ENCODE measurements around the gene TAPBP.
"Not testable (repeated sequence)": the region's sequence is repeated elsewhere in the genome, so short reads cannot be mapped to it uniquely, and the experiment has no call there.

TAPBP gene

GRCh38 chr6:33273924-33274902, 39.7 kb downstream of the TAPBP start:
- Histone ChIP-seq H3K36me3 (ENCODE audit: control insufficient read depth, insufficient read depth, low read length) (peaks cover 61% of the 10 kb centered on the region), H3K27ac (ENCODE audit: low read depth, low read length) (peak overlapping the region; percentile 21; the same call in 1 of the 2 replicates), H3K4me3 (ENCODE audit: low read depth, low read length) (peak overlapping the region; percentile 88), H3K9ac (ENCODE audit: low read length) (peak overlapping the region; percentile 93), H3K4me1 (ENCODE audit: control insufficient read depth, insufficient read depth, low read length) (peaks cover 14% of the 10 kb centered on the region; the same call in 1 of the 2 replicates), H3K27me3 (ENCODE audit: control insufficient read depth, insufficient read depth, low read length) (no peaks in the 10 kb centered on the region), H3K9me3 (ENCODE audit: control insufficient read depth, insufficient read depth, low read depth, low read length) (no peaks in the 10 kb centered on the region)

DNA sequence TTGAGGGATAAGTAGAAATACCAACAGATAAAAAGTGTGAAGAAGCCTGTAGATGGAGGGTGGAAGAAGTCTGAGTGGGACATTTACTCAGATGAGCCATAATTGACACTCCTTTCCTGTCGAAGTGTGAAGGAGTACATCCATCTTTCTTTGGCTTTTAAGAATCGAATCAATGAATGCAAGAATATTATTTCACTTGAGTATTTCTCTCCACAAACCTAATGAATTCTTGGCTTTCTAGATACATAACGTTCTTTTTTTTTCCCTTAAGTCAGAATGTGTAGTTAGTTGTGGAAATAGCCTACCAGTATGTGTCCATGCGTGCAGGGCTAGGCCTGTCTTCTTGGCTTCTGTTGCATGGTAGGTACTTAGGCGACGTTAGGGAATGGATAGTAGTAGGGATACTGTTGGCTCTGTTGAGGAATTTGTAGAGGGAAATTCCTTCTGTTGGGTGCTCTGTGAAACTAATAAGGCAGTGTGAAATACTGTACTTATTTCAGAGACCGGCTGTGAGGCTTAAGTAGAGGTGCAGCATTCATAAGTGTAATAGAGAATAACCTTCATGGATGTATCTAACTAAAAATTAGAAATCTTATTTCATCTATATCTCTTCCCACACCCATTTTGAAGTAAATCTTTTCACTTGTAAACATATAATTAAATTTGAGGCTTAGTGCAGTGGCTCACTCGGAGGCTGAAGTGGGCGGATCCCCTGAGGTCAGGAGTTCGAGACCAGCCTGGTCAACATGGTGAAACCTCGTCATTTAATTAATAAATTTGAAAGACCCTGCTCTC, 40.6 kb downstream of the TAPBP start:
- Histone ChIP-seq H3K36me3 (ENCODE audit: control insufficient read depth, insufficient read depth, low read length) (peaks cover 60% of the 10 kb centered on the region), H3K9me3 (ENCODE audit: control insufficient read depth, insufficient read depth, low read depth, low read length) (no peaks in the 10 kb centered on the region), H3K27me3 (ENCODE audit: control insufficient read depth, insufficient read depth, low read length) (no peaks in the 10 kb centered on the region), H3K9ac (ENCODE audit: low read length) (peak overlapping the region; percentile 93), H3K4me3 (ENCODE audit: low read depth, low read length) (peak overlapping the region; percentile 88), H3K4me1 (ENCODE audit: control insufficient read depth, insufficient read depth, low read length) (peaks cover 14% of the 10 kb centered on the region; the same call in 1 of the 2 replicates), H3K27ac (ENCODE audit: low read depth, low read length) (peak overlapping the region; percentile 85)

DNA sequence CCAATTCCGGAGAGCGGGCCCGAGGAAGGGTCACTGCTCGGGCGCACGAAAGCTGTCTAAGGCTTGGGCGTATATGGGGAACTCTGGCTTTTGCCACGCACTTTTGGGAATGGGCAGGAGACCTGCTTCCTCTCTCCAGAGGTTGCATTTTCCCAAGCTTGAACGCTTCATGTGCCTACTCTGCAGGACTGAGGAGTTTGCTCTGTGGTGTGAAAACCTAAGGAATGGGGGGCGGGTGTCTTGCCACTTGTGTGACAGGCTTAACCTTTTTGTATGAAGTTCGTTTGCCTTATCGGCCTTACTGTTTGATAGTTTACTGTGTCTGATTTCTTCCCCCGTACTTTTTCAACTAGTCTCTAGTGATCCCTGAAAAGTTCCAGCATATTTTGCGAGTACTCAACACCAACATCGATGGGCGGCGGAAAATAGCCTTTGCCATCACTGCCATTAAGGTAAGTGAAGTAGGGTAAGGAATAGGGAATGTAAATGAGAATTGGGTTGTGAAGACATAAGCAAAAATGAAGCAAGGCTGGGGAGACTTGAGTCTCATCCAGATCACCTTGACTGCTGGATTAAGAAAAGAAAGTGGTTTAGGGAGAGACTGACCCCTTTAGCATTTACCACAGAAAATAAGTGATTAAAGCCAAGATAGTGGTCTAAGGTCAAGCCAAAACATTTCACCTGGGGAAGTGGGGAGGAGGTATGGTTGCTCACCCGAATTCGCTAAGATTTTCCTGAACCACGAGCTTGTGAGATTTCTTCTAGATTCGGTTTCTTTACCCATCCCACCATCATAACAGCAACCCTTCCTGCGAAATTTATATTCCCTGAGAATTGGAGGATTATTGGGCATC, 41.4 kb downstream of the TAPBP start:
- peaks cover 11% of the 10 kb centered on the region; the same call in 1 of the 2 replicates for H3K4me1 ChIP-seq (ENCODE audit: control insufficient read depth, insufficient read depth, low read length)
- no peaks in the 10 kb centered on the region for H3K27me3 ChIP-seq (ENCODE audit: control insufficient read depth, insufficient read depth, low read length)
- no peaks in the 10 kb centered on the region for H3K9me3 ChIP-seq (ENCODE audit: control insufficient read depth, insufficient read depth, low read depth, low read length)
- peak overlapping the region; percentile 93 for H3K9ac ChIP-seq (ENCODE audit: low read length)
- peak overlapping the region; percentile 88 for H3K4me3 ChIP-seq (ENCODE audit: low read depth, low read length)
- peak overlapping the region; percentile 85 for H3K27ac ChIP-seq (ENCODE audit: low read depth, low read length)
- H3K36me3 ChIP-seq (ENCODE audit: control insufficient read depth, insufficient read depth, low read length), result peaks cover 65% of the 10 kb centered on the region

DNA sequence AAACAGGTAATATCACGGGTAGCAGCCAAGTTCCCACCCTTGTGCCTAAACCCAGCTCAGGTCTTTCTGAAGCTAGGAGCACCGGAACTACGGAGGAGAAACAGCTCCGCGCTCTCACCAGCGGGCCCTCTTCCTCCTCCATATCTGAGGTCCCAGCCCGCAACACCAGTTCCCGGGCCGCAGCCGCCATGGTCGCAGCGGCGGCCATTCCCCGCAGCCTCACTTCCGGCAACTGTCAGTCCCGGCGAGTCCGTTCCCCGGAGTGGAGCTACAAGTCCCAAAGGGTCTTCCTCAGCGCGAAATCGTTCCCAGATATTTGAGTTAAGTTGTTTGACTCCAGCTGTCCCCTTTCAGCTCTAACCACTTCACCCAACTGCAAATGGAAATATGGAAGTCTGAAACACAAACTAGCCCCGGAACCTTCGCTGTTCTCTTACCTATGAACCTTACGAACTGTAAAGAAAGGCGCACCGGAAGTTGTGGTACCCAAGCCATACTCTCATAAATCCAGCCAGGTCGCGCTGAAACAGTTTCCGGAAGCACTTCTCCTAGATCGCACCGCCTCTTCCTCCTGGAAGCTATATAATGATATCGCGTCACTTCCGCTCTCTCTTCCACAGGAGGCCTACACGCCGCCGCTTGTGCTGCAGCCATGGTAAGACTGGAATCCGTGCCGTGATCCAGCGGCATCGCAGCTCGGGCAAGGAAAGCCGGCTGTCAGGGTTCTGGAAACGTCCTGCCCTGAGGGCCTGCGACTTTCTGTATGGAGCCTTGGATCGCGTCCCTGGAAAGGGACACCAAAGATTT, 42.2 kb downstream of the TAPBP start, which contains the start of the genes RPS18 and VPS52:
Gene RPS18 (plus strand): TSS at position 608 of the 807 bp plus-strand sequence. CDS start 45 bp downstream, at position 653.
Gene VPS52 (minus strand): TSS at position 409 of the 807 bp plus-strand sequence. CDS start 201 bp downstream, at position 208.
- Histone ChIP-seq H3K36me3 (ENCODE audit: control insufficient read depth, insufficient read depth, low read length) (peaks cover 71% of the 10 kb centered on the region), H3K4me1 (ENCODE audit: control insufficient read depth, insufficient read depth, low read length) (peaks cover 11% of the 10 kb centered on the region; the same call in 1 of the 2 replicates), H3K9me3 (ENCODE audit: control insufficient read depth, insufficient read depth, low read depth, low read length) (no peaks in the 10 kb centered on the region), H3K27me3 (ENCODE audit: control insufficient read depth, insufficient read depth, low read length) (no peaks in the 10 kb centered on the region), H3K4me3 (ENCODE audit: low read depth, low read length) (peak within 1 kb of the TSS; percentile 88), H3K9ac (ENCODE audit: low read length) (peak within 1 kb of the TSS; percentile 95), H3K27ac (ENCODE audit: low read depth, low read length) (peak within 1 kb of the TSS; percentile 93)

DNA sequence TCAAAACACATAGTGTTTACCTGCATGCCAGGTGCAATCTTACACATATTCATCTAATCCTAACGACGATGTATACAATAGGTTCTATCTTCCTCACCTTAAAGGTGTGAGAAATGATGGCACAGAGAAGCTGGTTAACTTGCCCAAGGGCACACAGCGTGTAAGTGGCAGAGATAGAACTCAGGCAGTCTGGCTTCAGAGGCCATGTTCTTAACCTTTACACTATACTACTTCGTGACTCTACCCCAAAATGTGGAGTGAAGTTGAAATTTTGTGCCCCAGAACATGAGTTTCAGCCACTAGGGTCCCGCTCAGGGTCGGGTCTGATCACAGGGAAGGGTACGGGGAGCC, 42.8 kb downstream of the TAPBP start:
- peaks cover 71% of the 10 kb centered on the region for H3K36me3 ChIP-seq (ENCODE audit: control insufficient read depth, insufficient read depth, low read length)

GRCh38 chr6:33264015-33264414, 49.9 kb downstream of the TAPBP start:
- Histone ChIP-seq H3K27ac (ENCODE audit: low read depth, low read length) (no peak overlapping the region), H3K4me3 (ENCODE audit: low read depth, low read length) (no peak overlapping the region), H3K9me3 (ENCODE audit: control insufficient read depth, insufficient read depth, low read depth, low read length) (no peaks in the 10 kb centered on the region), H3K4me1 (ENCODE audit: control insufficient read depth, insufficient read depth, low read length) (no peaks in the 10 kb centered on the region), H3K36me3 (ENCODE audit: control insufficient read depth, insufficient read depth, low read length) (peaks cover 74% of the 10 kb centered on the region), H3K27me3 (ENCODE audit: control insufficient read depth, insufficient read depth, low read length) (no peaks in the 10 kb centered on the region), H3K9ac (ENCODE audit: low read length) (no peak overlapping the region)

More for the DNA sequence above, 42.8 kb downstream of the TAPBP start:
- H3K4me1 ChIP-seq (ENCODE audit: control insufficient read depth, insufficient read depth, low read length), result peaks cover 11% of the 10 kb centered on the region; the same call in 1 of the 2 replicates
- peak overlapping the region; percentile 88 for H3K4me3 ChIP-seq (ENCODE audit: low read depth, low read length)
- H3K27ac ChIP-seq (ENCODE audit: low read depth, low read length), result peak overlapping the region; percentile 93
- H3K9me3 ChIP-seq (ENCODE audit: control insufficient read depth, insufficient read depth, low read depth, low read length), result no peaks in the 10 kb centered on the region
- H3K27me3 ChIP-seq (ENCODE audit: control insufficient read depth, insufficient read depth, low read length), result no peaks in the 10 kb centered on the region
- H3K9ac ChIP-seq (ENCODE audit: low read length), result peak overlapping the region; percentile 95

GRCh38 chr6:33262490-33262889, 51.4 kb downstream of the TAPBP start:
- not testable (repeated sequence) for H3K27me3 ChIP-seq (ENCODE audit: control insufficient read depth, insufficient read depth, low read length); H3K4me3 ChIP-seq (ENCODE audit: low read depth, low read length)

GRCh38 chr6:33259032-33259431, 54.8 kb downstream of the TAPBP start:
- Histone ChIP-seq H3K27ac (ENCODE audit: low read depth, low read length) (no peak overlapping the region), H3K4me1 (ENCODE audit: control insufficient read depth, insufficient read depth, low read length) (no peaks in the 10 kb centered on the region), H3K36me3 (ENCODE audit: control insufficient read depth, insufficient read depth, low read length) (peaks cover 35% of the 10 kb centered on the region), H3K9me3 (ENCODE audit: control insufficient read depth, insufficient read depth, low read depth, low read length) (no peaks in the 10 kb centered on the region), H3K27me3 (ENCODE audit: control insufficient read depth, insufficient read depth, low read length) (no peaks in the 10 kb centered on the region), H3K4me3 (ENCODE audit: low read depth, low read length) (no peak overlapping the region), H3K9ac (ENCODE audit: low read length) (no peak overlapping the region)

More at GRCh38 chr6:33262490-33262889, 51.4 kb downstream of the TAPBP start:
- not testable (repeated sequence) for H3K9ac ChIP-seq (ENCODE audit: low read length); H3K27ac ChIP-seq (ENCODE audit: low read depth, low read length); H3K9me3 ChIP-seq (ENCODE audit: control insufficient read depth, insufficient read depth, low read depth, low read length); H3K4me1 ChIP-seq (ENCODE audit: control insufficient read depth, insufficient read depth, low read length)
- H3K36me3 ChIP-seq (ENCODE audit: control insufficient read depth, insufficient read depth, low read length), result peaks cover 62% of the 10 kb centered on the region

DNA sequence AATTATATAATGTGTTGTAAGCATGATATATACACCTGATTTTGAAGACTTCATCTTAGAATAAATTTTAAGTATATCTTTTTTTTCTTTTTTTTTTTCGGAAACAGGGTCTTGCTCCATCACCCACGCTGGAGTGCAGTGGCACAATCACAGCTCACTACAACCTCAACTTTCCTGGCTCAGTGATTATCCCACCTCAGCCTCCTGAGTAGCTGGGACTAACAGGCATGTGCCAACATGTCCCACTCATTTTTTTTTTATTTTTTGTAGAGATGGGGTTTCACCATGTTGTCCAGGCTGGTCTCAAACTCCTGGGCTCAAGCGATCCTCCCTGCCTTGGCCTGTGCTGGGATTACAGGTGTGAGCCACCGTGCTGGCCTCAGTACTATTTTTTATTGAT, 59.3 kb downstream of the TAPBP start:
- Histone ChIP-seq H3K9ac (ENCODE audit: low read length) (no peak overlapping the region), H3K27ac (ENCODE audit: low read depth, low read length) (no peak overlapping the region), H3K27me3 (ENCODE audit: control insufficient read depth, insufficient read depth, low read length) (no peaks in the 10 kb centered on the region), H3K4me3 (ENCODE audit: low read depth, low read length) (no peak overlapping the region), H3K4me1 (ENCODE audit: control insufficient read depth, insufficient read depth, low read length) (peaks cover 5% of the 10 kb centered on the region; the same call in 1 of the 2 replicates), H3K9me3 (ENCODE audit: control insufficient read depth, insufficient read depth, low read depth, low read length) (no peaks in the 10 kb centered on the region), H3K36me3 (ENCODE audit: control insufficient read depth, insufficient read depth, low read length) (peaks cover 18% of the 10 kb centered on the region)
